ENCODE data around the gene DRICH1. TPM values are rescaled to one million over a fixed set of nuclear protein-coding genes. Genes with fewer than 3 reads are reported as not detected.

The DRICH1 gene
- total and polyA plus RNA-seq, 2 of the 8 experiments (the other 6 are each of a cell fraction or from before 2014, with no cell fraction given): 0.21 to 0.28 TPM

DNA sequence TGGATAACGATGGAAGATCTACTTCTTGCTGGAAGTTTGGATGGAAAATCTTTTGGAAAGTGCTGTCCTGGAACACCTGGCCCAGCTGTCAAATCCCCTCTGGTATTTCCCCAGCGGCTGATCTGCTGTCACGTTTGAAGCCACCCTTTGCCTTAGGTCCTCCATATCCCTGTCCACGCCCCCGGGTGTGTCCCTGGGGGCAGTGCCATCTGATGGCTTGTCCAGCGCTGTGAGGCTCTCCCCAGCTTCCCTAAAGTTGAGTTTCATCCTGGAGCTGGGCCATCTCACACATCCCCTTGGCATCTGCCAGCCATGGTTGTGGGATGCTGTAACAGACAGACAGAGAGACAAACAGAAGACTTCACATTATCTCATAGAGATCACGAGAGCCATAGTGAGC is 49.0 kb downstream of the DRICH1 start:
- ChIA-PET CTCF (ENCODE audit: partially characterized antibody) (interaction anchor here (0.6 to 3.2 kb wide), 6 partner anchors 7 to 267 kb away, joined by 3 to 19 read pairs (median 3); no protein-coding TSS in a partner anchor), POLR2A (ENCODE audit: partially characterized antibody) (no interaction called here)
- TF ChIP-seq RXRA (IDR thresholded peaks at IDR 0.05; ENCODE audit: insufficient read depth, low read depth, low read length) (no peak), JUN (IDR thresholded peaks at IDR 0.05; ENCODE audit: low read depth, low read length) (no peak), ASH2L (IDR thresholded peaks at IDR 0.05; ENCODE audit: low read length) (no peak), SIN3A (conservative IDR thresholded peaks at IDR 0.05 in 1 of 2, IDR thresholded peaks at IDR 0.05 in 1 of 2; ENCODE audit: low read depth in 1 of 2, low read length in 2 of 2) (no peak), SIRT6 (IDR thresholded peaks at IDR 0.05; ENCODE audit: low read length) (no peak), TAF7 (optimal IDR thresholded peaks at IDR 0.05; ENCODE audit: borderline replicate concordance, low read depth, low read length) (no peak), CBX5 (IDR thresholded peaks at IDR 0.05; ENCODE audit: low read depth, low read length) (no peak), E2F6 (IDR thresholded peaks at IDR 0.05) (no peak), SUZ12 (IDR thresholded peaks at IDR 0.05; ENCODE audit: low read length) (no peak), TBP (IDR thresholded peaks at IDR 0.05; ENCODE audit: low read depth, low read length) (no peak), POLR2A (IDR thresholded peaks at IDR 0.05; ENCODE audit: control extremely low read depth in 1 of 2, low read depth in 2 of 2, low read length in 2 of 2) (no peak), POU5F1 (IDR thresholded peaks at IDR 0.05; ENCODE audit: low read depth, low read length) (no peak)
- no peak overlapping the region for H2BK120ac ChIP-seq (replicated peaks; ENCODE audit: low read depth, low read length)
- no peak for DNase-seq (ENCODE audit: low read depth in 1 of 2, low spot score in 2 of 2)
- H4K20me1 ChIP-seq (replicated peaks in 1 of 2; ENCODE audit: control insufficient read depth in 1 of 2, insufficient read depth in 2 of 2, low read length in 2 of 2): no peaks in the 10 kb centered on the region
- no peak overlapping the region for H3K4ac ChIP-seq (replicated peaks; ENCODE audit: insufficient read length, low read depth, low read length)
- no peak overlapping the region for H3K18ac ChIP-seq (ENCODE audit: extremely low read depth, low read length)
- no peak overlapping the region for H3K56ac ChIP-seq (replicated peaks; ENCODE audit: insufficient read length, low read depth, low read length)
- no peak overlapping the region for H3K14ac ChIP-seq (ENCODE audit: insufficient read length)
- no peaks in the 10 kb centered on the region for H3K36me3 ChIP-seq (ENCODE audit: control insufficient read depth in 2 of 4, insufficient read depth in 4 of 4, low read length in 3 of 4)
- H3K23ac ChIP-seq (ENCODE audit: insufficient read length): no peak overlapping the region
- no peak overlapping the region for H3K9ac ChIP-seq (replicated peaks in 1 of 4; ENCODE audit: extremely low read depth in 1 of 4, low read depth in 3 of 4, low read length in 3 of 4)
- H2AFZ ChIP-seq (ENCODE audit: low read length): no peak overlapping the region
- 91% methylated on average over 7 of the region's 7 CpGs; no CpG with 5 or more reads in 1 of the 2 experiments for WGBS, 2 experiments (ENCODE audit: extremely low coverage in 1 of 2, insufficient coverage in 1 of 2, insufficient read length in 1 of 2, insufficient replicate concordance in 2 of 2, low coverage in 1 of 2, low lambda C conversion rate in 2 of 2, missing lambda C conversion rate in 1 of 2)
- no peak overlapping the region for H3K4me2 ChIP-seq (ENCODE audit: insufficient read depth in 1 of 2, low read depth in 2 of 2, low read length in 2 of 2)
- H3K27ac ChIP-seq (ENCODE audit: low read depth, low read length): no peak overlapping the region
- H2BK20ac ChIP-seq (ENCODE audit: low read length): no peak overlapping the region
- H2BK15ac ChIP-seq (ENCODE audit: low read length): no peak overlapping the region
- no peaks in the 10 kb centered on the region; a peak in 1 of 7 replicates for H3K27me3 ChIP-seq (replicated peaks in 1 of 4; ENCODE audit: control insufficient read depth in 3 of 4, extremely low read depth in 1 of 4, insufficient read depth in 3 of 4, low read length in 3 of 4)
- no peak overlapping the region for H4K5ac ChIP-seq (ENCODE audit: insufficient read length, low read depth, low read length)
- no peaks in the 10 kb centered on the region for H3K23me2 ChIP-seq (ENCODE audit: low read depth, low read length)
- H2BK12ac ChIP-seq (ENCODE audit: low read depth, low read length): no peak overlapping the region
- no peak overlapping the region for H2BK5ac ChIP-seq (ENCODE audit: low read depth, low read length)
- no peaks in the 10 kb centered on the region for H3K79me1 ChIP-seq (ENCODE audit: low read depth, low read length)
- no peaks in the 10 kb centered on the region; a peak in 1 of 7 replicates for H3K4me1 ChIP-seq (replicated peaks in 1 of 4; ENCODE audit: control insufficient read depth in 3 of 4, insufficient read depth in 4 of 4, low read length in 3 of 4)
- FAIRE-seq: no peak
- H3K9me3 ChIP-seq (ENCODE audit: insufficient read depth in 2 of 2, low read depth in 1 of 2, low read length in 1 of 2): no peaks in the 10 kb centered on the region
- H3K4me3 ChIP-seq (ENCODE audit: extremely low read depth in 1 of 4, insufficient read depth in 2 of 4, low read depth in 3 of 4, low read length in 4 of 4): no peak overlapping the region
- no peak overlapping the region for H2AK5ac ChIP-seq (ENCODE audit: low read depth, low read length)
- no peak overlapping the region for H4K91ac ChIP-seq (replicated peaks; ENCODE audit: insufficient read length, low read length)
- no peaks in the 10 kb centered on the region for H3K79me2 ChIP-seq (ENCODE audit: control insufficient read depth in 1 of 2, insufficient read depth in 2 of 2, low read length in 2 of 2)
- no peak overlapping the region for H4K8ac ChIP-seq (ENCODE audit: extremely low read depth, insufficient read depth, low read length)

Measured in H1 (cell line).